ENCODE data around the gene UPK3A.

GRCh38 chr22:45244916-45245315 lies 39.8 kb upstream of the UPK3A start:
- TF ChIP-seq ATF3 (IDR thresholded peaks at IDR 0.05; ENCODE audit: insufficient read depth, low read depth, low read length), result no peak
- TF ChIP-seq SIN3A (conservative IDR thresholded peaks at IDR 0.05 in 1 of 2, IDR thresholded peaks at IDR 0.05 in 1 of 2; ENCODE audit: low read depth in 1 of 2, low read length in 2 of 2), result no peak
- no peak for TF ChIP-seq CTCF (IDR thresholded peaks at IDR 0.05; ENCODE audit: control extremely low read depth in 1 of 3, insufficient read depth in 1 of 3, low read depth in 1 of 3, low read length in 3 of 3)
- TF ChIP-seq KDM1A (IDR thresholded peaks at IDR 0.05; ENCODE audit: borderline replicate concordance, low read length), result no peak
- TF ChIP-seq ASH2L (IDR thresholded peaks at IDR 0.05; ENCODE audit: low read length), result no peak
- no peak for TF ChIP-seq EP300 (IDR thresholded peaks at IDR 0.05; ENCODE audit: borderline replicate concordance in 1 of 2, low read depth in 2 of 2, low read length in 2 of 2)
- no peak for TF ChIP-seq HDAC6 (IDR thresholded peaks at IDR 0.05; ENCODE audit: low read depth, low read length)
- no peak for TF ChIP-seq KDM4A (IDR thresholded peaks at IDR 0.05; ENCODE audit: low read depth, low read length, severe bottlenecking)
- TF ChIP-seq EZH2 (IDR thresholded peaks at IDR 0.05; ENCODE audit: low read depth, low read length, severe bottlenecking), result no peak
- no peak for TF ChIP-seq MAX (IDR thresholded peaks at IDR 0.05)
- TF ChIP-seq CREB1 (IDR thresholded peaks at IDR 0.05), result no peak
- TF ChIP-seq POLR2A (IDR thresholded peaks at IDR 0.05; ENCODE audit: control extremely low read depth in 1 of 2, low read depth in 2 of 2, low read length in 2 of 2), result no peak
